Bronchial epithelial cell (primary cell): ENCODE results near the gene MPP3. TPM values are rescaled to one million over a fixed set of nuclear protein-coding genes. Genes with fewer than 3 reads are reported as not detected.

Experiments
- DNase-seq: peaks from one replicate; pipeline ENCODE4 v3.0.0-alpha.2; 2010; ENCODE audit warnings: low read depth
- FAIRE-seq: peaks from 2 replicates; lab custom pipeline; 2011; peaks lifted over from hg19 to GRCh38; lab: Jason Lieb, UNC
- H3K27me3 ChIP-seq: 2 replicates; pipeline ENCODE4 v1.5.1; 2011; ENCODE audit warnings: low read length; ENCODE audit not compliant: control insufficient read depth, insufficient read depth
- H3K36me3 ChIP-seq: 2 replicates; pipeline ENCODE4 v1.5.1; 2011; ENCODE audit warnings: low read length; ENCODE audit not compliant: control insufficient read depth, insufficient read depth
- H3K4me3 ChIP-seq: 2 replicates; pipeline ENCODE4 v1.5.1; 2011; ENCODE audit warnings: mild to moderate bottlenecking, low read depth, low read length, control low read depth
- CTCF ChIP-seq: IDR thresholded peaks from 2 replicates; pipeline ENCODE4 v1.5.1; 2011; ENCODE audit warnings: mild to moderate bottlenecking, moderate library complexity, low read length, control low read depth, inconsistent platforms; ENCODE audit not compliant: insufficient read depth, severe bottlenecking
- total RNA-seq: library from RNA; depleted of rRNA; stranded (reverse); fragments of >200 nt; gene quantifications from 2 replicates; pipeline ENCODE4 v1.2.1, GENCODE V29; 2014

MPP3 gene
- total RNA-seq, 1 donor from 2014 or later, result 9.7 TPM

- DNase-seq (no peak), FAIRE-seq (no peak)
- no peak overlapping the region for H3K4me3 ChIP-seq
- no peak for TF ChIP-seq CTCF
- H3K27me3 ChIP-seq, result no peaks in the 10 kb centered on the region
- H3K36me3 ChIP-seq, result peaks cover 14% of the 10 kb centered on the region
Observed at GRCh38 chr17:43817826-43818225, 15.1 kb downstream of the MPP3 start.

GRCh38 chr17:43816336-43817320, 16.3 kb downstream of the MPP3 start:
- DNase-seq (no peak), FAIRE-seq (no peak)
- Histone ChIP-seq H3K27me3 (no peaks in the 10 kb centered on the region), H3K36me3 (peaks cover 15% of the 10 kb centered on the region), H3K4me3 (no peak overlapping the region)
- no peak for TF ChIP-seq CTCF

- no peak for FAIRE-seq
- H3K27me3 ChIP-seq, result no peaks in the 10 kb centered on the region
- peak; percentile 73 for DNase-seq
- H3K4me3 ChIP-seq, result no peak overlapping the region
- no peak for TF ChIP-seq CTCF
- peaks cover 15% of the 10 kb centered on the region for H3K36me3 ChIP-seq
Observed at GRCh38 chr17:43814714-43815113, 18.2 kb downstream of the MPP3 start.

GRCh38 chr17:43814026-43814425, 18.9 kb downstream of the MPP3 start:
- no peak for DNase-seq
- Histone ChIP-seq H3K36me3 (peaks cover 16% of the 10 kb centered on the region), H3K27me3 (no peaks in the 10 kb centered on the region), H3K4me3 (no peak overlapping the region)
- FAIRE-seq, result no peak
- no peak for TF ChIP-seq CTCF

GRCh38 chr17:43813386-43813785, 19.6 kb downstream of the MPP3 start:
- Histone ChIP-seq H3K36me3 (peaks cover 20% of the 10 kb centered on the region), H3K27me3 (no peaks in the 10 kb centered on the region), H3K4me3 (no peak overlapping the region)
- TF ChIP-seq CTCF, result no peak
- DNase-seq, result no peak
- peak; percentile 84 for FAIRE-seq
